ENCODE results near the gene ADAMTSL5. TPM values are rescaled to one million over a fixed set of nuclear protein-coding genes. Genes with fewer than 3 reads are reported as not detected.

Gene ADAMTSL5
- total and polyA plus RNA-seq, 2 of the 13 experiments (the other 11 are each of a cell fraction or from before 2014, with no cell fraction given), result 0.60 to 2.7 TPM

- no peak for DNase-seq (ENCODE audit: low spot score)
- TF ChIP-seq MTERF4 (CRISPR knock-in tag; IDR thresholded peaks at IDR 0.05), result no peak
- TF ChIP-seq POLR2G (IDR thresholded peaks at IDR 0.05; ENCODE audit: low read depth, low read length), result peak; percentile 45; the same call in 1 of the 2 replicates
- no peak for TF ChIP-seq RXRB (CRISPR knock-in tag; IDR thresholded peaks at IDR 0.05; ENCODE audit: borderline replicate concordance)
- Histone ChIP-seq H2AFZ (ENCODE audit: low read length) (no peak overlapping the region), H3K36me3 (replicated peaks in 1 of 2; ENCODE audit: control insufficient read depth in 1 of 2, insufficient read depth in 2 of 2, low read length in 2 of 2) (no peaks in the 10 kb centered on the region), H3K9me3 (ENCODE audit: low read length) (no peaks in the 10 kb centered on the region), H3K9ac (ENCODE audit: insufficient read depth, low read depth, low read length) (no peak overlapping the region), H3K27me3 (ENCODE audit: control insufficient read depth in 1 of 2, insufficient read depth in 2 of 2, low read length in 2 of 2) (peaks cover 0 to 25% of the 10 kb centered on the region in 2 experiments; a peak in 4 of 5 replicates), H3K4me2 (ENCODE audit: low read depth, low read length) (no peak overlapping the region), H3K79me2 (ENCODE audit: insufficient read depth, low read length) (no peaks in the 10 kb centered on the region), H3K4me1 (ENCODE audit: insufficient read depth, low read length) (peaks cover 35% of the 10 kb centered on the region), H4K20me1 (ENCODE audit: insufficient read depth, low read length) (peaks cover 5% of the 10 kb centered on the region; the same call in 1 of the 2 replicates), H3K27ac (ENCODE audit: extremely low read length, insufficient read depth, low read length) (no peak overlapping the region), H3K4me3 (replicated peaks in 1 of 3; ENCODE audit: insufficient read depth in 1 of 3, low read depth in 2 of 3, low read length in 3 of 3) (no peak overlapping the region)
- BruUV-seq (replicated peaks), result TSS peak; percentile 39
- no peak for ATAC-seq
- POLR2A ChIA-PET, result no interaction called here
- in situ Hi-C loops (cut with HindIII; ENCODE audit: extremely low pct_ligation_motif_present, low pct_unique_long_range_greater_than_20kb), result loop anchor here (5.0 kb wide), 1 partner anchor 53 kb away; the partner anchor contains the start of gene ADAMTSL5
- no peak for FAIRE-seq
- 65% methylated on average over 9 of the region's 9 CpGs for WGBS (ENCODE audit: low lambda C conversion rate)
- CTCF ChIA-PET (ENCODE audit: low intra/inter-chr PET ratio, low total read pairs), result no interaction called here
- intact Hi-C loops (cut with micrococcal nuclease; ENCODE audit: unreplicated experiment), result no loop called here
These were observed 53.3 kb downstream of the ADAMTSL5 start for GRCh38 chr19:1459479-1459878.

GRCh38 chr19:1457892-1458291 is 54.9 kb downstream of the ADAMTSL5 start:
- DNase-seq (ENCODE audit: low spot score), result no peak
- Histone ChIP-seq H3K4me2 (ENCODE audit: low read depth, low read length) (no peak overlapping the region), H3K27me3 (ENCODE audit: control insufficient read depth in 1 of 2, insufficient read depth in 2 of 2, low read length in 2 of 2) (peaks cover 1 to 38% of the 10 kb centered on the region in 2 experiments; a peak in 4 of 5 replicates), H3K9ac (ENCODE audit: insufficient read depth, low read depth, low read length) (no peak overlapping the region), H3K9me3 (ENCODE audit: low read length) (no peaks in the 10 kb centered on the region), H3K4me1 (ENCODE audit: insufficient read depth, low read length) (peaks cover 50% of the 10 kb centered on the region), H3K79me2 (ENCODE audit: insufficient read depth, low read length) (no peaks in the 10 kb centered on the region), H3K36me3 (replicated peaks in 1 of 2; ENCODE audit: control insufficient read depth in 1 of 2, insufficient read depth in 2 of 2, low read length in 2 of 2) (no peaks in the 10 kb centered on the region), H2AFZ (ENCODE audit: low read length) (no peak overlapping the region), H4K20me1 (ENCODE audit: insufficient read depth, low read length) (peaks cover 5% of the 10 kb centered on the region; the same call in 1 of the 2 replicates), H3K27ac (ENCODE audit: extremely low read length, insufficient read depth, low read length) (no peak overlapping the region), H3K4me3 (replicated peaks in 1 of 3; ENCODE audit: insufficient read depth in 1 of 3, low read depth in 2 of 3, low read length in 3 of 3) (no peak overlapping the region)
- ChIA-PET POLR2A (no interaction called here), CTCF (ENCODE audit: low intra/inter-chr PET ratio, low total read pairs) (no interaction called here)
- ATAC-seq, result no peak
- intact Hi-C loops (cut with micrococcal nuclease; ENCODE audit: unreplicated experiment), result no loop called here
- WGBS (ENCODE audit: low lambda C conversion rate), result 57% methylated on average over 4 of the region's 16 CpGs
- no peak for FAIRE-seq
- no TSS peak for BruUV-seq (replicated peaks)
- in situ Hi-C loops (cut with HindIII; ENCODE audit: extremely low pct_ligation_motif_present, low pct_unique_long_range_greater_than_20kb), result loop anchor here (5.0 kb wide), 1 partner anchor 54 kb away; the partner anchor contains the start of gene ADAMTSL5
- TF ChIP-seq MLXIP (CRISPR knock-in tag; IDR thresholded peaks at IDR 0.05; ENCODE audit: borderline replicate concordance), result no peak
- no peak for TF ChIP-seq ZBTB38 (CRISPR knock-in tag; IDR thresholded peaks at IDR 0.05)
- no peak for TF ChIP-seq HDAC1 (CRISPR knock-in tag; IDR thresholded peaks at IDR 0.05)
- TF ChIP-seq SNAI1 (CRISPR knock-in tag; IDR thresholded peaks at IDR 0.05; ENCODE audit: borderline replicate concordance), result no peak
- no peak for TF ChIP-seq CENPX (CRISPR knock-in tag; IDR thresholded peaks at IDR 0.05)
- TF ChIP-seq ZNF354B (CRISPR knock-in tag; IDR thresholded peaks at IDR 0.05), result 0 out of 2 replicates have a peak, but pooled peaks have one; percentile 16
- TF ChIP-seq CENPBD1 (CRISPR knock-in tag; IDR thresholded peaks at IDR 0.05; ENCODE audit: borderline replicate concordance, low read depth), result no peak
- no peak for TF ChIP-seq HNF4G (IDR thresholded peaks at IDR 0.05; ENCODE audit: borderline replicate concordance, low read depth, low read length)
- no peak for TF ChIP-seq HNF4G (CRISPR knock-in tag; IDR thresholded peaks at IDR 0.05; ENCODE audit: borderline replicate concordance, low read depth)
- no peak for TF ChIP-seq ETV5 (CRISPR knock-in tag; IDR thresholded peaks at IDR 0.05; ENCODE audit: borderline replicate concordance)
- TF ChIP-seq ZSCAN22 (CRISPR knock-in tag; IDR thresholded peaks at IDR 0.05), result no peak

Measured in HepG2 (cell line).